Skin epidermis (tissue), 12 donors: ENCODE results near the gene SHISA9.

Experiments used
- H3K27ac ChIP-seq, 21 experiments: fragments of 200-600 bp; sonication (generic) in 11 of 21; one replicate each; pipeline ENCODE4 v1.5.0; 2020; ENCODE audit warnings: mild to moderate bottlenecking in 3 of 21, inconsistent platforms in 2 of 21, moderate library complexity in 2 of 21
- H3K4me3 ChIP-seq, 7 experiments: fragments of 200-600 bp; sonication (generic) in 2 of 7; one replicate each; pipeline ENCODE4 v1.5.0; 2020; ENCODE audit warnings: inconsistent platforms in 2 of 7, mild to moderate bottlenecking in 2 of 7, moderate library complexity in 1 of 7

SHISA9 gene

DNA sequence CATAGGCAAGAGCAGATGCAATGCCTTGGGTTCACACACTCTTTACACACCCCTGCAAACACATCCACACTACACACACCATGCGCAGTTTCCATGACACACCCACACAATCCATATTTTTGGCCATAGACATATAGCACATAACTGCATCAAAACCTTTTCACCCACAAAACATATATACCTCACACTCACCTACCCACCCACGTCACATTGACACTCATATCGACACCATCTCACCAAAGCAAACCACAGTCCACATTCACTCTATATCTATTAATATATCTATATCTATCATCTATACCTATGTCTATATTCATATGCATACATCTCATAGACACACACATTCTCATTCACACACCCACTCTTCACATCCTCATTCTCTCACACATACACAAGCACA is 246.9 kb downstream of the SHISA9 start:
- Histone ChIP-seq H3K4me3 (no peak overlapping the region), H3K27ac (no peak overlapping the region)

DNA sequence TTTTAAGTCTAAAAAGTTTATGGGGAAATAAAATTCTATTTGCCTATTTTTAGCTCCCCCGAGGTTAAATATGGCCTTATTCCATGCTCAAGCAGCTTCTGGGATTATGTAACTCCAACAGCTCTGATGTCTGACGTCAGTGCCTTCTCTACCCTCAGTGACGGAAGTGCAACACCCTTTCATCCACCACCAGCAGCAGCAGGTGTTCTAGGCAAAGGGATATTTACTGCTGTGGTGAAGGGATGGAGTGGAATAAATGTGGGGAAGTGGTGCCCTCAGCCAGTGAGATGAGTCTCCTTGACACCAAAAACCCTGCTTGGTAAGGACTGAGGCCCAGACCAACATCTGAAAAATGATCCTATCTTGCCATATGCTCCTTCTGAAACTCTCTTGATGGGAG is 247.4 kb downstream of the SHISA9 start:
- Histone ChIP-seq H3K4me3 (no peak overlapping the region), H3K27ac (no peak overlapping the region)

DNA sequence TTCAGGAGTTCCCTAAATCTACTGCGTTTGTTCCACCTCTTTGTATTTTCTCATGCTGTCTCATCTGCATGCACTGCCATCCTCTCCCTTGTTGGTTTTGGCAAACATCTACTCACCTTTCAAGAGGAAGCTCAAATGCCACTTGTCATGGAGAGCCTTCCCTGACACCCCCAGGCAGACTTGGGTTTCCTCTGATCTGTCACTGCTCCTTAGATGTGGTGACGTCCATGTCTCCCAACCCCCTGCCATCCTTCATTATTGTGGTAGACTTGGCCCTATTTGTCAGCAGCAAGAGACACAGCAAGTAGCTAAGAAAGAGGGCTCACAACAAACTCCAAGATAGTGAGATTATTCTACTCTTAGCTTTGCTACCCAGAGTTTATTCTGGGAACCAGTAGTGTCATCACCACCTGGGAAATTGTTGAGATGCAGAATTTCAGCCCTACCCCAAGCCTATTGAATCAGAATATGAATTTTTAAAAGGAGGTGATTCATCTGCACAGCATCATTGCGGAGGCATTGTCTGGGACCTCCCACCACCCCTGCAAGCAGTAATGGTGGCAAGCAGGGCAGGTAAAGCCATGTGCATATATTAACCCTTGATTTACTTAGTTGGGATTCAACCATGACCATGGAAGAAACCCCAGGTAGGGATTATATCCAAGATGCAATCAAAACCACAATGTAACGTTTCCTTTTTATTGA is 248.9 kb downstream of the SHISA9 start:
- no peak overlapping the region for H3K27ac ChIP-seq
- no peak overlapping the region for H3K4me3 ChIP-seq

DNA sequence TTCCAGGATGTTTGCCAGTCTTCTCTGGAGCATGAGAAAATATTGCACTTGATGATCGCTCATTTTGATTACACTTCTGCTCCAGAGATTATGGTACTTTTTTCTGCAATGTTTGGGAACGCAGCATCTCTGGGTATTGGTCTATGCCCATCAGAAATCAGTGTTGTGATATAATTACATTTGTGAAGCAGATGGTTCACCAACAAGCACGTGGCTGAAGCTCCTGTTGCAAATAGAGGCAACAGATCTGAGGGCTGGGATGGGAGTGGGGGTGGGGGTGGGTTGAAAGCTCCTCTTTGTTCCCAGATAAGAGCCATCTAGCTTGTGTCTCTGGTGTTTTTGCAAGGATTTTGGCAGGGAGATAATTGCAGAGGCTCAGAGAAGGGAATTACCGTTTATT is 252.3 kb downstream of the SHISA9 start:
- Histone ChIP-seq H3K4me3 (no peak overlapping the region), H3K27ac (no peak overlapping the region)

DNA sequence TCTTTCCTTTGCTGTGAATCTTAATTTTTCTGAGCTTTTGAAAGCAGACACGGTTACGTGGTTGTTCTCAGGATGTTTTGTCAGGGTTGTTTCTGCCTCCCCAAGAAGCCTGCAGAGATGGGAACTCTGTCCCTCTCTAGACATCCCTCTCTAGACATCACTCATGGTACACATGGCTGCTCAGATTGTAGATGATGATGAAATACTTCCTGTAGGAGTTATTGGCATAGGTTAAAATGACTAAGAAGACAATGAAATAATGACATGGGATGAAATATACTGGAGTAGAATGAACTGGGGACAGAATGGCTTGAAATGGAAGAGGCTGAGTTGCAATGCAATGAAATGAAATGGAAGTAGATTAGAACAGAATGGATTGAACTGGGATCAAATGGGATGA is 253.4 kb downstream of the SHISA9 start:
- Histone ChIP-seq H3K4me3 (no peak overlapping the region), H3K27ac (no peak overlapping the region)

DNA sequence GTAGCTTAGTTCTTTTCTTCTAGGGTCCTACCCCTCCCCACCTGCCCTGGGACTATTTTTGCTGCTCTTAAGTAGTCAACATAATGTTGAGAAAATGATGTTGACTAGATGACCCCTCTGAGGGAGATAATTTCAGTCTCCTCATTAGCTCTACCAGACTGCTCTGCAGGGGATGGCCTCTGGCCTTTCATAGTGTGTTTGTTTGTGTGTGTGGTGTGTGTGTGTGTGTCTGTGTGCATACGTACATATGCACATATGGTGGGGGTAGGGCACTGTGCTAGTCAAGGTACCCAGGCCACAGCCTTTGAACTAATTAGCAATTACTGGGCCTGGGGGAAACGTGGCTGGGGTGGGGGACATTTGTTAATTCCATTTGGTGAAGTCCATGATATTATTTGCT is 254.0 kb downstream of the SHISA9 start:
- Histone ChIP-seq H3K4me3 (no peak overlapping the region), H3K27ac (no peak overlapping the region)

DNA sequence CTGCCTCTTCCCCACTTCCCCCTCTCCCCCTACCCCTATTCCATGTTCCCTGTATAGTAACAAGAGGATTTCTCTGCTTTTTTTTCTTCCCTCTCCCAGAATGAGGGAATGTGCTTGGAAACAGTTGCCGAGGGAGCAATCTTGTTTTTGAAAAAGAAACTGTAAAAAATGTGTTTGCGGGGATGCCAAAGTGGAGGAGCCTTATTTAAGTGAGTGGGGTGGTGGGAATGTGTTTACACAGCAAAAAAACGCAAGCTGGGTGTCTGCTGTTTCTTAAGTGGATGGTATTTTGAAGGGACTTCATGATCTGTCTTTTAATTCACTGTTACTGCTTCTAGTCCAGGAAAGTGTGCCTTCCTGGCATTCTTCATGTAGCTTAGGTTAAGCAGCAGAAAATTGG is 254.4 kb downstream of the SHISA9 start:
- Histone ChIP-seq H3K27ac (no peak overlapping the region), H3K4me3 (no peak overlapping the region)

DNA sequence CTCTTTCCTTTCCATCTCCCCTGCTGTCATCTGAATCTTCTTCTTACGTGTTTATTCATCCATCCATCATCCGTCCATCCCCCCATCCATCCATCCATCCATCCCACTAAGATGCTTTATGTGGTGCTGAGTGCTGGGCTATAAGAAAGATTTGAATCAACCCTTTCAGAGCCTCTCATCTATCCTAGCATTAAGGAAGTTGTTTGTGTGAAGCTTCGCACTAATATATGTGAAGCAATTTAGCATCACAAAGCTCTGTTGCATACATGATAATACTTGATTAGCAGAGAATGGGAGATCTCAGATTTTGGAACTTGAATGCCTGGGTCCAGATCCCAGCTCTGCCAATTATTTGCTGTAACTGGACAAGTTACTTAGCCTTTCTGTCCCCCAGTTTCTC is 255.7 kb downstream of the SHISA9 start:
- Histone ChIP-seq H3K4me3 (no peak overlapping the region), H3K27ac (no peak overlapping the region)

DNA sequence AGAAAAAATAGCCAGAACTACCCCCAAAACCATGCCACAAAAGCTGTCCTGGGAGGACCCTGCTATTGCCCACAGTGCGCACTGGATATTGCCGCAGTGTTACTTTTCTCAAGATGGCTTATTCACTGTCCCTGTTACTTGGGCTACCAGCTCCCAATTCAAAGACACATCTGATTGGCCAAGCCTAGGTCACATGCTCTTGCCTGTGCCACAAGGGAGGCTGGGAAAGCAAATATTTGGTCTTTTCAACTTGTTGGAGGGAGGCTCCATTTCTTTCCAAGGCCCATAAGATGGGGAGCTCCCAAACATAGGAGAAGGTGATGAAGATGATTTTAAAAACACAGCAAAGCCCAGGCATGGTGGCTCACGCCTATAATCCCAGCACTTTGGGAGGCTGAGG is 257.0 kb downstream of the SHISA9 start:
- Histone ChIP-seq H3K4me3 (no peak overlapping the region), H3K27ac (no peak overlapping the region)

DNA sequence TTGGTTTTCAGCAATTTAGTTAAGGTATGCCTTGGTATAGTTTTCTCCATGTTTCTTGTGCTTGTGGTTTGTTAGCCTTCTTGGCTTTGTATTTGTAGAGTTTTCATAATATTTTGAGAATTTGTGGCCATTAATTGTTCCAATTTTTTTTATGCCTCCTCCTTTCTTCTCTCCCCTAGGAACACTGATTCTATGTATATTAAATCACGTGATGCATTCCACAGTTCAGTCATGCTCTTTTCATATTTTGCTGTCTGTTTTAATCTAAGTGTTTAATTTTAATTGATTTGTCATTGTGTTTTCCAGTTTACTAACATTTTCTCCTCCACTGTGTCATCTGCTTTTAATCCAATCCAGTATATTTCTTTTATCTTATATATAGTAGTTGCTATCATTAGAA is 263.6 kb downstream of the SHISA9 start:
- Histone ChIP-seq H3K27ac (no peak overlapping the region), H3K4me3 (no peak overlapping the region)

DNA sequence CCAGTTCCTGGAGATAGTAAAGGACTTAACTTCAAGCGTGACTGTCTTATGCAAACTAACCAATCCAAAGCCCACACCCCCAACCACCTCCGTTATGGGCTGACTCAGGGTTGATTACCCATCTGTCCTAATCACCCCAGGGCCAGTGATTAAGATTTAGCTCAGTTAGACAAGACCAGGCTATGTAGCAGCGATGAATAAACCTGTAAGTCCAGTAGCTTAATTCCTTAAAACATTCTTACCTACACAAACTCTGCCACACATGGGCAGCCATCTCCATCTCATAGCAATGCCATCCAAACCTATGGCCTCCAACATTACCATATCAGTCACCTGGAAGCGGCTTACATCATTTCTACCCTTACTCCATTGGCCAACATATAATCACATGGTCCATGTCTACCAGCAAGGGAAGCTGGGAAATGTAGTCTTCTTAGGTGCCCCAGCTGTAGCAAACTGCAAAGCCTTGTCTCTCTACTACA is 266.7 kb downstream of the SHISA9 start:
- H3K4me3 ChIP-seq, result no peak overlapping the region
- H3K27ac ChIP-seq, result no peak overlapping the region

DNA sequence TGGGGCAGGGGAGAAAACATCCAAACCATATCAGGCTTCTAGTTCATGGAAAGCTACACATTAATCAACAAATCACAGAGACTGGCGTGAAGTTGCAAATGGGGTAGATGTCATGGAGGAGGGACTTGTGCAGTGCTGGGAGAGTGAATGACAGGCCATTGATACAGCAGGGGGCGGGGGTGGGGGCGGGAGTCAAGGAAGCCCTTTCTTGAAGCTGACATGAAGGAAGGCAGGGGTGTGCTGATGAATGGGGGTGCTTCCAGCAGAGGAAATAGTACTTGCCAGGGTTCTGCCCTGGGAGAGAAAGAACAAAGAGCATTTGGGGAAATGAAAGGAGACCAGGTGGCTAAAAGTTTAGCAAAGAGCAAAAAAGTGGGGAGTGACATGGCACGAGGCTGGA is 269.9 kb downstream of the SHISA9 start:
- Histone ChIP-seq H3K4me3 (no peak overlapping the region), H3K27ac (no peak overlapping the region)

DNA sequence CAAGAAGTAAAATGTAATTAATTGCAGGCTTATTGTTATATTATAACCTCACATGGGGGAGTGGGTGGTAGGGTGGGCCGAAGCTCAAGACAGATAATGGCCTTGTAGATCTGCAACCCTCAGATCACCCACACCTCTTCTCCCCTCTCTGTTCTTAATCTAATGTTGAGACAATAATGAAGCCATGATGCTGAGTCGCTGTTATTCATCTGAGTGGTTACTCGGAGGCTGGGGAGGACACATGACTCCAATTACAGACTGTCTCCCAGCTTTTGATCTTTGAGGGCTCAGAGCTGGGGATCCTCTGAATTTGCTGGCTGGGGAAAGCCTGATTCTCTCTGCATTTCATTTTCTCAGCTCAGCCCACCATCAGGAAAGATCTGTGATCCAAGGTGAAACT is 275.3 kb downstream of the SHISA9 start:
- Histone ChIP-seq H3K4me3 (no peak overlapping the region), H3K27ac (no peak overlapping the region)

DNA sequence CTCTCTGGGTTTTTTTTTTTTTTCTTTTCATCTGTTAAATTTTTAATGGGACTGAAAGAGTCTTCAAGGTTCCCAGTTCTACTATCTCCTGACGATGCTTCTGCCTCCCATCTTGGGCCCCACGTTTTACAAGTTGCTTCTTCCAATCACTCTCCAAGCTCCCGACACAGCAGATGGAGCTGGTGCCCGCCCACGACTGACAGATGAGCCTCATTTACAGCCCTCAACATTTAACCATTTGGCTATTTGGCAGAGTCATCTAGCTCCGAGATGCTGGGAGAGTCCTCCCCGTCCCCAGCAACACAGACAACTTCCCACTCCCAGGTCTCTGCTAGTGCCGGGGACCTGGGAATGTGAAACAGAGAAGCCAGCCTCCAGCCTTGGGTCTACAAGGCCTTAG is 276.9 kb downstream of the SHISA9 start:
- Histone ChIP-seq H3K4me3 (no peak overlapping the region), H3K27ac (no peak overlapping the region)

DNA sequence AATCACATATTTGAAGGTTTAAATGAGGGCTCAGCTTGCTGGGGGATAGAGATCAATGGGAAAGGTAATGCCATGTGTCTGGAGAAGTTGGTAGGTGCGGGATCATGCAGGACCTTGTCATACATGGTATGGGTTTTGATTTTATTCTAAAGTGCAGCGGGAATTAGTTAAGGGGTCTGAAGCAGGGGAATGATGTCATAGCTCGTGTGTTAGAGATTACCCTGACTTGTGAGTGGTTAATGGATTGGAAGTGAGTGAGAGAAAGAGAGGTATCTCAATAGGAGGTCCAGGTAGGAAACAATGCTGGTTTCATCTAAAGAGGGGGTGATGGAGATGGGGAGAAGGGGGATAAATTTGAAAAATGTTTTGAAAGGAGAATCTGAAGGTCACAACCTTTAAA is 280.0 kb downstream of the SHISA9 start:
- Histone ChIP-seq H3K4me3 (no peak overlapping the region), H3K27ac (no peak overlapping the region)

DNA sequence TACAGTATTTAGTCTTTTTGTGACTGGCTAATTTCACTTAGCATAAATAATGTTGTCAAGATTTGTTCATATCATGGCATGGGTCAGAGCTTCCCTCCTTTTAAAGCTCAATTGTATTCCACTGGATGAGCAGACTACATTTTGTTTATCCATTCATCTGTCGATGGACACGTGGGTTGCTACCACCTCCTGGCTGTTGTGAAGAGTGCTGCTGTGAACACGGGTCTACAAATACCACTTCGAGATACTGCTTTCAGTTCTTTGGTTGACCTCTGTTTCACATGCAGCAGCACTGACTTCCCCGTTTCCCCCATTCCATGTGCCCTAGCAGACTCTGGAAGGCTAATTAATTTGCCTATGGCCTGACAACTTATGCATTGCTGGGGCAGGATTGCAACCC is 285.4 kb downstream of the SHISA9 start:
- Histone ChIP-seq H3K4me3 (no peak overlapping the region), H3K27ac (no peak overlapping the region)

DNA sequence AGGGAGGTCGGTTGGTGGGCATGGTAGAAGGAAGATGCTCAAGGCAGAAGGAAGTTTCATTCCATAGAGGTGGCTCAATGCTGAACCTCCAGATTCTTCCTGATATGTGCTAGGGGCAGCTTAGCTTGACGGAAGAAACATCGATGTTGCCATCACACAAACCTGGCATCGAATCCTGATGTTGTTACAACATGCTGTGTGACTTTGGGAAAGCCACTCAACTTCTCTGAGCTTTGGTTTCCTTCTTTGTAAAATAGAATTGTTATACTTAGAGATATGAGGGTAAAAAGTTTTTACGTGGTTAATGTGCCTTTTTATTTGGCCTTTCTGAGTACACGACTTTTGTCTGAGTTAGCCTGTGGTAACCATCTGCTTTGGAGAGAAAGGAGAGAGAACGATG is 287.9 kb downstream of the SHISA9 start:
- H3K27ac ChIP-seq, result no peak overlapping the region
- H3K4me3 ChIP-seq, result no peak overlapping the region

DNA sequence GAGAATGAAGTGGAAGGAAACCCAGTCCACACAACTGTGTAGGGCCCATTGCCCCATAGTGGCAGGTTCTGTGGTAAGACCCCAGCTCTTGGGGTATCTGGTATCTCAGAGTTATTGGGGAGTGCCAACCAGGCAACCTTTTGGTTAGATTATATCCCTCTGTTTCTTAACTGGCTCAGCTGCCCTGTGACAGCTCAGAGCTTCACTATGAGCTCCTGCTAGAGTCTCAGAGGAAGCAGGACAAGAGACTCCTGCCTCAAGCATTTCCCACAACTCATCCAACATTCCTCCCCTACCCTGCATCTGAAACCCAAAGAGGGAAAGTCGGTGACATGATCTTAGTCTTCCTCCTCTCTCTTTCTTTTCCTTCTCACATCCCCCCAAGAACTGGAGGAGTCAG is 292.3 kb downstream of the SHISA9 start:
- Histone ChIP-seq H3K4me3 (no peak overlapping the region), H3K27ac (no peak overlapping the region)

DNA sequence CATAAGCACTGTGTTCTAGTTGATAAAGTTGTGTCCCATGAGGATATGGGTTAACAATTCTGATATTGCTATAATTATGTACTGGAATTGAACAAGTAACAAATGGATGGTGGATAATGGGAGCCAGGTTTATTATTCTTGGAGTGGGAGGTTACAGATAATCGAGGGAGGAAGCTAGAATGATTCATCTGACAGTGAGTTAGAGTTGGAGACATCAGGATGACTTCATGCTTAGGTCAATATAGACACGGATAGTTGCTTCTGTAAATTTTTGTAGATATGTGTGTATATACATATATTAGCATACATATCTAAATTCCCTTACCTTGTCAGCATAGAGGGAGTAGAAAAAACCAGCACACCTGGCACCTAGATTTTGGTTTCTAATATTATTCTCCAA is 293.4 kb downstream of the SHISA9 start:
- Histone ChIP-seq H3K4me3 (no peak overlapping the region), H3K27ac (no peak overlapping the region)

DNA sequence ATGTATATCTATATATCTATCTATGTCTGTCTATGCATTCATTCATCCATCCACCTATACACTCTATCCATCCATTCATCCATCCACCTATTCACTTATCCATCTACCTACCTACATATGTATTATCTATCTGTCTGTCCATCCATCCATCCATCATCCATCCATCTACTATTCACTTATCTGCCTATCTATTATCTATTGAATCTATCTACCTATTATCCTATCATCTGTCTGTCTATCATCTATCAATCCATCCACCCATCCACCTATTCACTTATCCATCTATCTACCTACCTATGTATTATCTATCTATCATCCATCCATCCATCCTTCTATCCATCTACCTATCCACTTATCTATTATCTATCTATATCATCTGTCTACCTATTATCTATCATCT is 302.3 kb downstream of the SHISA9 start:
- Histone ChIP-seq H3K4me3 (no peak overlapping the region), H3K27ac (no peak overlapping the region)

DNA sequence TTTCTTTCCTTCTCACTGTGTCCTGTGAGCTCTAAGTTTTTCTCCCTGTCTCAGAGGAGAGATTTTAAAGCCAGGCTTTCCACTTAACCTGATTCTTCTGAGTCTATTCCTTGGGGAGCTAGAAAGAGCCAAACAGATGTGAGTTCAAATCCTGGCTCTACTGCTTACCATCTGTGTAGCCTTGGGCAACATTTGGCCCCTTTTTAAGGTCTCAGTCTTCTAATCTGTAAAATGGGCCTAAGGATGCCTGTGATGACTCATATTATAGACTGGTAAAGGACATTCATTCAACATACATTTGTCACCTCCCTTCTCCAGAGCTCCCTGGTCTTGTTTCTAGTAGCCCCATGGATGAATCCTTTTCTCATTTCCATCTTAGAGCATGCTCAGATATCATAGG is 304.0 kb downstream of the SHISA9 start:
- Histone ChIP-seq H3K4me3 (no peak overlapping the region), H3K27ac (no peak overlapping the region)

DNA sequence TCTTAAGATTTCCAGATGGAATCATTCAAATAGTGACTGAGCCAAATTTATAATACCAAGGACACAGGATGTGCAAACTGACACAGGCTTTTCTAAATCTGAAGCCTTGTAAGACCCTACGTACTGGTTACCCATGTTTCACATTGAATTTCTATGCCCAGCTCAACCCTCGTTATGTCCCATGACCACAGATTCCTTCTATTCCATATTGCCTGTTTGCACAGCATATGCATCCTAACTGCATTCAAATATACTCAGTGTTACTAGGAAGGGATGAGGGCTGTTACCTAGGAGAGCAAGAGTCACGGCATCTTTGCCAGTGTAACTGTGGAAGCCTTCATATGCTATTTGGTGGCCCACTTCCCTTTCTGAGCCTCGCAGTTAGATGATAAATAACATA is 305.2 kb downstream of the SHISA9 start:
- Histone ChIP-seq H3K27ac (no peak overlapping the region), H3K4me3 (no peak overlapping the region)
